Bronchial epithelial cell (primary cell): ENCODE results near the gene HCRTR1. TPM values are rescaled to one million over a fixed set of nuclear protein-coding genes. Genes with fewer than 3 reads are reported as not detected.

ENCODE experiments used
- DNase-seq: peaks from one replicate; pipeline ENCODE4 v3.0.0-alpha.2; 2010; ENCODE audit warnings: low read depth
- FAIRE-seq: peaks from 2 replicates; lab custom pipeline; 2011; peaks lifted over from hg19 to GRCh38; lab: Jason Lieb, UNC
- H3K27me3 ChIP-seq: 2 replicates; pipeline ENCODE4 v1.5.1; 2011; ENCODE audit warnings: low read length; ENCODE audit not compliant: control insufficient read depth, insufficient read depth
- H3K36me3 ChIP-seq: 2 replicates; pipeline ENCODE4 v1.5.1; 2011; ENCODE audit warnings: low read length; ENCODE audit not compliant: control insufficient read depth, insufficient read depth
- H3K4me3 ChIP-seq: 2 replicates; pipeline ENCODE4 v1.5.1; 2011; ENCODE audit warnings: mild to moderate bottlenecking, low read depth, low read length, control low read depth
- CTCF ChIP-seq: IDR thresholded peaks from 2 replicates; pipeline ENCODE4 v1.5.1; 2011; ENCODE audit warnings: mild to moderate bottlenecking, moderate library complexity, low read length, control low read depth, inconsistent platforms; ENCODE audit not compliant: insufficient read depth, severe bottlenecking
- total RNA-seq: library from RNA; depleted of rRNA; stranded (reverse); fragments of >200 nt; gene quantifications from 2 replicates; pipeline ENCODE4 v1.2.1, GENCODE V29; 2014

The HCRTR1 gene
- total RNA-seq, 1 donor from 2014 or later, result not detected

- peak; percentile 98 for TF ChIP-seq CTCF
- H3K27me3 ChIP-seq, result no peaks in the 10 kb centered on the region
- H3K36me3 ChIP-seq, result no peaks in the 10 kb centered on the region
- FAIRE-seq (no peak), DNase-seq (peak; percentile 67)
- no peak overlapping the region for H3K4me3 ChIP-seq
Measured at GRCh38 chr1:31593770-31594632, 23.5 kb upstream of the HCRTR1 start.

- Histone ChIP-seq H3K36me3 (no peaks in the 10 kb centered on the region), H3K27me3 (no peaks in the 10 kb centered on the region), H3K4me3 (no peak overlapping the region)
- FAIRE-seq (no peak), DNase-seq (no peak)
- no peak for TF ChIP-seq CTCF
Measured at GRCh38 chr1:31595836-31596736, 21.4 kb upstream of the HCRTR1 start.

- Histone ChIP-seq H3K4me3 (no peak overlapping the region), H3K27me3 (no peaks in the 10 kb centered on the region), H3K36me3 (no peaks in the 10 kb centered on the region)
- DNase-seq (no peak), FAIRE-seq (no peak)
- no peak for TF ChIP-seq CTCF
Measured at GRCh38 chr1:31596737-31597097, 20.8 kb upstream of the HCRTR1 start.

- no peaks in the 10 kb centered on the region for H3K36me3 ChIP-seq
- no peak overlapping the region for H3K4me3 ChIP-seq
- no peak for DNase-seq
- no peak for TF ChIP-seq CTCF
- no peak for FAIRE-seq
- H3K27me3 ChIP-seq, result no peaks in the 10 kb centered on the region
Measured at GRCh38 chr1:31598980-31599379, 18.5 kb upstream of the HCRTR1 start.

- TF ChIP-seq CTCF, result no peak
- Histone ChIP-seq H3K4me3 (no peak overlapping the region), H3K27me3 (no peaks in the 10 kb centered on the region), H3K36me3 (no peaks in the 10 kb centered on the region)
- DNase-seq (no peak), FAIRE-seq (no peak)
Measured at GRCh38 chr1:31600641-31601040, 16.8 kb upstream of the HCRTR1 start.
